Erythroblast (primary cell): Measurements from ENCODE around the gene TMEM221.
A peak's percentile ranks its signal among the peaks of the same experiment; 100 is the strongest.

Source experiments
- DNase-seq, 2 experiments: peaks; one replicate each; lab custom pipeline; 2025; lab: John Stamatoyannopoulos, UW
- GATA1 ChIP-seq: IDR thresholded peaks from 2 replicates; pipeline ENCODE4 v1.6.1; 2011; ENCODE audit warnings: low read depth, mild to moderate bottlenecking, control low read depth, low read length, moderate library complexity
- POLR2A ChIP-seq: IDR thresholded peaks from 2 replicates; pipeline ENCODE4 v1.6.1; 2011; ENCODE audit warnings: mild to moderate bottlenecking, low read length

TMEM221 gene

DNA sequence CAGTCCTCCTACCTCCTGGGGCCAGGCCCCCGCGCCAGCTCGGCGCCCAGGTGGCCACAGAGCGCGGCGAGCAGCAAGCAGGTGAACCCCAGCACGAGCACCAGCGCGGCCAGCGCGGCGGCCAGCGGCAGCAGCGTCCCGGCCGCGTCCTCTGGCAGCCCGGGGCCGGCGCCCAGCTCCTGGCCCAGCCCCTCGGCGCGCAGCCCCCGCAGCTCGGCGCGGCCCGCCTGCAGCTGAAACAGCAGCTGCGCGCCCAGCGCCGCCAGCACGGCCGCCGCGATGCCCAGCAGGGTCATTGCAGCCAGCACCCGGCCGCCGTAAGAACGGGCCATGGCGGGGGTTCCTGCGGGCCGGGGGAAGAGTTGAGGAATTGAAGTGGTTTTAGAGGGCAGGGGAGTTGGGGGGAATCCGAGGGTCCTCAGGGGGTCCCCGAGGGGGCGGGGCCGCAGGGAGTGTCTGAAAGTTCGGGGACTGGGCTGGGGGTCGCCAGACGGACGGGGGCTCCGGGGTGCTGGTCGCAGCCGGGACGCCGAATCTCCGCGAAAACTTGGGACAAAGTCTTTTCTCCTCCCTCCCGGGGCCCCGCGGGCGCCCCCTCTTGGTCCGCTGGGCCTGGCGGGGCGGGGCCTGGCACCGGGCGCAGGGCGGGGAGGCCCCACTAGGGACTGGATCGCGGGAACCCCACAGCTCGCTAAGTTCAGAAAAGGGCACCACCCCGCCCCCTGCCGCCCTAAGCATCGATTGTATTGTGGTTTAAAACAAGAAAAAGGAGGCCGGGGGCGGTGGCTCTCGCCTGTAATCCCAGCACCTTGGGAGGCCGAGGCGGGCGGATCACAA, at the start of gene TMEM221:
TSS of gene TMEM221 (minus strand) at position 538 of the 837 bp plus-strand sequence. CDS start at position 332, 206 bp downstream.
- TF ChIP-seq GATA1 (no peak), POLR2A (no peak)
- DNase-seq: peak; percentile 47 to 63

DNA sequence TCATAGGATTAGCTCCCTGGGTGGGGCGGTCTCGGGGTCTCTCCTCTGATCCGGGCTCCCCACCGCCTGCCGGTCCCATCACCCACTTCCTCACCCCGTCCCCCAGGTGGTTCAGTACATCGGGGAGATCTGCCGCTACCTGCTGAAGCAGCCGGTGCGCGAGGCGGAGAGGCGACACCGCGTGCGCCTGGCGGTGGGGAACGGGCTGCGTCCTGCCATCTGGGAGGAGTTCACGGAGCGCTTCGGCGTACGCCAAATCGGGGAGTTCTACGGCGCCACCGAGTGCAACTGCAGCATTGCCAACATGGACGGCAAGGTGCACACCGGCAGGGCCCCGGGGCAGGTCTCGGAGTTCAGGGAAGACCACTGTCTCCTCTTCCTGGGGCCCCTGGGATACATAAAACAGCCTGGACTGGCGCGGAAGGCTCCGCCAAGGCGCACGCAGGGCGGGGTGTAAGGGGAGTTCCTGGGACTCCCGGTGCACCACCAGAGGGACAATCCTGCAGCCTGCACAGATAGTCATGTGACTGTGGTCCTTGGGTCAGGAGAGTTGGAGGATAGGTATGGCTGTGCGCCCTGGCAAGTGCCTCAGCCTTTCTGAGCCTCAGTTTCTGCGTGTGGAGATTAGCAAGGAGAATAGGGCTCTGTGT, 48.8 kb upstream of the TMEM221 start:
- no peak for TF ChIP-seq POLR2A
- no peak for TF ChIP-seq GATA1
- no peak for DNase-seq

DNA sequence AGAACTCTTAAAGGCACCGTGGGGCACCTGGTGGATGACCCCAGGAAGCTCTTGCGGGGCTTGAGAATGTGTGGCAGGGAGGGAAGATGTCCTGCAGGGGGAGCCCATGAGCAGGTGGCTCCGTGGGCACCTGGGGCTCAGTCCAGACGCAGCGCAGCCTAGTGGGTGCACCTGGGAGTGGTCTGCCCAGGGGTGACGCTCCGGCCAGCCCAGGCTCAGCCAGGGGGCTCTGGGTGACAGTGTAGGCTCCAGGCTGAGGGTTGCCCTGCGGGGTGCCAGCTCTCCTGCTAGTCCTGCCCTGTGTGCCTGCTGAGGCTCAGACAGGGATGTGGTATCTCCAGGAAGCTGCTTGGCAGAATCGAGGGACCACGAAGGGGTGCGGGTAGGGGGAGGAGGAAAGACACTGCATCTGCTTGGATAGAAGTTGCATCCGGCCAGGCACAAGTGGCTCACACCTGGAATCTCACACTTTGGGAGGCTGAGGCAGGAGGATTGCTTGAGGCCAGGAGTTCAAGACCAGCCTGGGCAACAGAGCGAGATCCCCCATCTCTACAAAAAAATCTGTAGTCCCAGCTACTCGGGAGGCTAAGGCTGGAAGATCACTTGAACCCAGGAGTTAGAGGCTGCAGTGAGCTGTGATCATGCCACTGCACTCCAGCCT, 48.0 kb upstream of the TMEM221 start:
- peak; percentile 89 to 93 for DNase-seq
- TF ChIP-seq POLR2A (no peak), GATA1 (no peak)

DNA sequence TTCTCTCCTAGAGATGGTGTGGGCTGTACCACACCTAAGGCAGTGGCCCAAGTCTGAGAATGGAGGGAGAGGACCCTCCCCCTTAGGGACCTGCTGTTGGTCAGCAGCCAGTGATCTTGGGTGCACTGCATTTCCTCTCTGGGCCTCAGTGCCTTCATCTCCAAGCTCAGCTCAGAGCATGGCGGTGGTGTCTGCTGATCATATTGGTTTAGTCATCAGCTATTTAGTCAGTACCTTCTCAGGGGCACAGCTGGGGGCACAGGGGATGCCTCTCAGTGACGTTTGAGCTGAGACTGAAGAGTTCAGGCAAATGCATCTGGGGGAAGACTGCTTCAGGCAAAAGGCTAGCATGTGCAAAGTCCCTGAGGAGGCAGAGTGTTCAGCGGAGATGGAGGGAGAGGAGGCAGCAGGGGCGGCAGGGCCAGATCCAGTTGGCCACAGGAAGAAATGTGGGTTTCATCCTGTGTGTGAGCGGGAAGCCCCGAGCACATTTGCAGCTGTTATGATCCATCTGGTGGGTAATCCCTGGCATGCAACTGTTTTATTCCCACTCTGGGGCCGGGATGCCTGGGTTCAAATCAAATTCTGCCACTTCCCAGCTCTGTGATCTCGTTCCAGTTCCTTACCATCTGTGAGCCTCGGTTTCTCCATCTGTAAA, 47.3 kb upstream of the TMEM221 start:
- TF ChIP-seq GATA1: no peak
- no peak for TF ChIP-seq POLR2A
- DNase-seq: no peak

DNA sequence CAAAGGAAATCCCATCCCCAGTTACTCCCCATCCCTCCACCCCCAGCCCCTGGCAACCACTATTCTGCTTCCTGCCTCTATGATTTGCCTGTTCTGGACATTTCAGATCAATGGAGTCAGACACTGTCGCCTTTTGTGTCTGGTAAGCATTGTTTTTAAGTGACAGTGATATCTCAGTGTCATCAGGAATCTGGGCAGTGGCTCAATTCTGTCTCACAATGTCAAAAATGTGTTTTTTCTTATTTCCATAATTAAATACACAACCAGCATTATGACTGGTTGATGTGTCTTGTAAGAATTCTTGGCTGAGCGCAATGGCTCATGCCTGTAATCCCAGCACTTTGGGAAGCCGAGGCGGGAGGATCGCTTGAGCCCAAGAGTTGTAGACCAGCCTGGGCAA, 42.8 kb upstream of the TMEM221 start:
- no peak for DNase-seq
- TF ChIP-seq GATA1: no peak
- TF ChIP-seq POLR2A: no peak

DNA sequence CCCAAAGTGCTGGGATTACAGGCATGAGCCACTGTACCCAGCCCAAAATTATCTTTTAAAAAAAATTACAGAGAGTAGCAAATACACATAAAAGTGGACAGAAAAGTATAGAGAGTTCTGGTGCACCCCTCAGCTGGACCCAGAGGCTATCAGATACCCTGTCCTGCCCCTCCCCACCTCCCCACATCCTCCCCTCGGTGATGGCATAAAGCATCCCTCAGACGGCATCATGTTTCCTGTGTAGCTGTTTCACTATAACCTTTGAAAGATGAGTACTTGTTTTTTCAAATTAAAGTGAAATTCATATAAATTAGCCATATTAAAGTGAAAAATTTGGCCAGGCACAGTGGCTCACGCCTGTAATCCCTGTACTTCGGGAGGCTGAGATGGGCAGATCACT, 41.9 kb upstream of the TMEM221 start:
- no peak for DNase-seq
- TF ChIP-seq POLR2A: no peak
- TF ChIP-seq GATA1: no peak

DNA sequence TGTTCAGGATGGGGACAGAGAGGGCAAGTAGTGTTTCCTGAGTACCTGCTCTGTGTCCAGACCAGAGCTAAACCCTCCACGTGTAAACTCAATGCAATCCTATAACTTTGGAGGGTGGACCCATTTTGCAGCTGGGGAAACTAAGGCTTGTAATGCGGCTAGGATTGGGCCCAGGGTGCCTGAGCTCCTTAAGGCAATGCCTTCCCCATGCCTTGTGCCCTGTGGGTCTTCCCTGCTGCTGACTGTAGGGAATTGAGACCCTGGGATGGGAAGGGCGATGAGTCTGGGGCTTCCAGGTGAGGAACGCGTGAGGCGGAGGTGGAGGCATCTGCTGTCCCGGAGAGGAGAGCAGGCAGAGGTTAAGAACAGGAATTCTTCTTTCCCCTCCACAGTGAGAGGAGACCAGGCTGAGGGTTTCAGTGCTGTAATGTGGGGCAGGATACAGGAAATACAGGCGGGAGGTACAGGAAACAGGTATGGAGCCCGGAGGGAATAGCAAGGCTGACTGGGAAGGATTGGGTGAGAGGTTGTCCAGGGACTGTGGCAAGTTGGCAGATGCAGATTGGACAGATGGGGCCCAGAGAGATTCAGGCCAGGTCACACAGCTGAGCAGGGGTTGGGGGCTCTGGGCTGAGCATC, 41.0 kb upstream of the TMEM221 start:
- TF ChIP-seq GATA1 (no peak), POLR2A (no peak)
- DNase-seq: no peak

DNA sequence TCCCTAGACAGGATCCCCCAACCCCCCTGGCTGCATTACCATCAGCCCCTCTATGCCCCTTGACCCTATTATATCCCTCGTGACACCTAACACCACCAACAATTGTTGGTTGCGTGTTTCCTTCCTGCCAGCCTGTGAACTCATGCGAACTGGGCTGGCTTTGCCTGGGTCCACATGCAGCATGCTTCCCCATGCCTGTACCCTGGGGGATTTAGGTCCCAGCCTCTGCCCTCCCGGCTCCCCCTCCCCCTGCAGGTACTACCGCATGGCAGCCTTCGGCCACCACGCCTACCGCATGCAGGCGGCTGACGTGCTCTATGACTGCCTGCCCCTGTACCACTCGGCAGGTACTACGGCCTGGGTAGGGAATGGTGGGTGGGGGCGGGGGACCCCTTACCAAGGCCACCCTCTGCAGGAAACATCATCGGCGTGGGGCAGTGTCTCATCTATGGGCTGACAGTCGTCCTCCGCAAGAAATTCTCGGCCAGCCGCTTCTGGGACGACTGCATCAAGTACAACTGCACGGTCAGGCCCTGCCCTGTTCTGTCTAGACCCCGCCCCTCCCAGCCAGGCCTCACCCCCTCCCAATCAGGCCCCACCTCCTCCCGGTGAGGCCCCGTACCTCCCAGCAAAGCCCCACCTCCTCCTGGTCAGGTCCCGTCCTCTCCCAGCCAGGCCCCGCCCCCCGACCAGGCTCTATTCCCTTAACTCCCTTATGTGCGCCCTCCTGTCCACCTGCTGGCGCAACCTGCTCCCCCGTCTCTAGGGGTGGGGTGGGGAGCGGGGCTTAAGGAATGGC, 40.3 kb upstream of the TMEM221 start:
- TF ChIP-seq POLR2A (no peak), GATA1 (no peak)
- peak; percentile 88 to 89 for DNase-seq

DNA sequence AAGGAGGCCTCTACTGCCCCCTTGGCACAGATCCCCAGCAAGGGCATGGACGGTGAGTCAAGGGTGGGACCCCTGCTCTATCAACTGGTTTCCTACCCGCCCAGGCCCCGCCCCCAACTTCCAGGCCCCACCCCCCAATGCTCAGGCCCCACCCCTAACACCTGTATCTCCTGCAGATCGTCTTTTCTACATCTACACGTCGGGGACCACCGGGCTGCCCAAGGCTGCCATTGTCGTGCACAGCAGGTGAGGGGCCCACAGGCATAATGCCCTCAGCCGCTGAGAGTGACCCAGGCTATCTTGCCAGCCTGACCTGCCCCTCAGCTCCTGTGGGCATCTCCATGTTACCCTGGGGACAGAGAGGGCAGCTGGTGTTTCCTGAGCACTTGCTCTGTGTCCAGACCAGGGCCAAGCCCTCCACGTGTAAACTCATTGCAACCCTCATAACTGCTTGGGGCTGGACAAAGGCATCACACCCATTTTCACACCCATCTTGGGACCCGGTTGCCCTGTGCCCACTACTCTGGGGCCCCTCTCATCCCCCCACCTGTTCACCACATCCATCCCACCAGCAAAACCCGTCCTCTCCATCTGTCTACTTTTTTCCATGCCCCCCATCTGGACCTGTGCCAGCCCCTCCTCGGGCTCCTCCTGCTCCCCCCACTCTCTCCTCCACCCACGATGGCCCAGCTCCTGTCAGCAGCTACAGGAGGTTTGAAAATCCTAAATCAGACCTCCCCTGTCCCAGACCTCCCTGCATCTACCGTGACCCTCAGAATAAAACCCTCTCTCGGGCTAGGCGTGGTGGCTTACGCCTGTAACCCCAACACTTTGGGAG, 39.0 kb upstream of the TMEM221 start:
- no peak for DNase-seq
- no peak for TF ChIP-seq GATA1
- TF ChIP-seq POLR2A: no peak

DNA sequence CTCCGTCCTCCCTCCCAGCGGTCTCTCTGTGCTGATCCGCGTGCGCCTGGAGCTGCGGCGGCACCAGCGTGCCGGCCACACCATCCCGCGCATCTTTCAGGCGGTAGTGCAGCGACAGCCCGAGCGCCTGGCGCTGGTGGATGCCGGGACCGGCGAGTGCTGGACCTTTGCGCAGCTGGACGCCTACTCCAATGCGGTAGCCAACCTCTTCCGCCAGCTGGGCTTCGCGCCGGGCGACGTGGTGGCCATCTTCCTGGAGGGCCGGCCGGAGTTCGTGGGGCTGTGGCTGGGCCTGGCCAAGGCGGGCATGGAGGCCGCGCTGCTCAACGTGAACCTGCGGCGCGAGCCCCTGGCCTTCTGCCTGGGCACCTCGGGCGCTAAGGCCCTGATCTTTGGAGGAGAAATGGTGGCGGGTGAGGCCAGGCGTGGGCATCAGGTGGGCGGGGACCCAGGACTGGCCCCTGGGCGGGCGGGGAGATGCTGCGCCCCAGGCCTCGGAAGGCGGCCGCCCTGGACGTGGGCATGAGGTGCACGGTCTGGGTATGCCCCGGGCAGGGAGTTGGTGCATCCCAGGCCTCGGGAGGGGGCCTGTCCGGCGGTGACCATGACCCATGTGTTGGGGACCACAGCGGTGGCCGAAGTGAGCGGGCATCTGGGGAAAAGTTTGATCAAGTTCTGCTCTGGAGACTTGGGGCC, 38.2 kb upstream of the TMEM221 start:
- TF ChIP-seq GATA1 (no peak), POLR2A (no peak)
- DNase-seq: no peak
